HG02973 (cell line): ENCODE data around the gene DUOX2.

ENCODE experiments used
- ATAC-seq: cut with Tn5 transposase; IDR thresholded peaks from one replicate; pipeline ENCODE4 v1.9.1; 2021; ENCODE audit warnings: moderate library complexity; ENCODE audit not compliant: unreplicated experiment

The DUOX2 gene

GRCh38 chr15:45114076-45114750 is at the start of gene DUOX2, which contains the start of gene DUOXA2:
Gene DUOX2, minus strand, starts transcription at chr15:45114172. Its CDS starts 761 bp downstream, at chr15:45113411.
Gene DUOXA2, plus strand, starts transcription at chr15:45114326. Its CDS starts 280 bp downstream, at chr15:45114606.
- no peak for ATAC-seq

GRCh38 chr15:45163508-45163856 is 49.5 kb upstream of the DUOX2 start:
- ATAC-seq: no peak

GRCh38 chr15:45162771-45163507 is 49.0 kb upstream of the DUOX2 start:
- ATAC-seq: peak; percentile 36

DNA sequence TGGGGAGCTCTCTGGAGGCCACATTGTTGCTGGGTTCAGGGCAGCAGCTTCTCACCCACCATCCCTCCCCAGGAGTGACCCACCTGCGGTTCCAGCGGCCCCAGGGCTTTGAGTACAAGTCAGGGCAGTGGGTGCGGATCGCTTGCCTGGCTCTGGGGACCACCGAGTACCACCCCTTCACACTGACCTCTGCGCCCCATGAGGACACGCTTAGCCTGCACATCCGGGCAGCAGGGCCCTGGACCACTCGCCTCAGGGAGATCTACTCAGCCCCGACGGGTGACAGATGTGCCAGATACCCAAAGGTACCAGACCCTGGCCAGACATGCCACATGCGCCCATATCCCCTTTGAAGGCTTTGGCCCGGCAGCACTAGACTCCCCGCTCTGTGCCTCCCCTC is 47.7 kb upstream of the DUOX2 start:
- no peak for ATAC-seq

DNA sequence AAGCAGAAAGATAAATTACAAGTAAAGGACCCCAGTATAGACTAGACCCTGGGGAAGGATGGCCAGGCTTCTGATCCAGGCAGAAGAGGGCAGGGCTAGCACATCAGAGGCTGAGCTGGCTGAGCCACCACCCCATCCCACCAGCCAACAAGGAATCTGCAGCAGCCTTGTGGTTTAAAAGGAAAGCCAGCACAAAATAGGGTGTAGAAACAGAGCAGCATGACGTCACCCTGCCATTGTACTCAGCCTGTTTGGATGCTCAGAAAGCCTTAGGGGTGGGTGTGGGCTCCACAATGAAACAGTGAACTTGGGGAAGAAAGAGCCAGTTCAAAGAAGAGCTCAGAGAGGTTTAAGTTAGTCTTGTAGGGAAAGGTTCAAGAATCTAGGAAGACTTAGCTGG is 44.0 kb upstream of the DUOX2 start:
- ATAC-seq: no peak

- no peak for ATAC-seq
These were observed 42.9 kb upstream of the DUOX2 start for GRCh38 chr15:45156744-45157455.

- ATAC-seq: no peak
These were observed 41.8 kb upstream of the DUOX2 start for GRCh38 chr15:45155739-45156138.

DNA sequence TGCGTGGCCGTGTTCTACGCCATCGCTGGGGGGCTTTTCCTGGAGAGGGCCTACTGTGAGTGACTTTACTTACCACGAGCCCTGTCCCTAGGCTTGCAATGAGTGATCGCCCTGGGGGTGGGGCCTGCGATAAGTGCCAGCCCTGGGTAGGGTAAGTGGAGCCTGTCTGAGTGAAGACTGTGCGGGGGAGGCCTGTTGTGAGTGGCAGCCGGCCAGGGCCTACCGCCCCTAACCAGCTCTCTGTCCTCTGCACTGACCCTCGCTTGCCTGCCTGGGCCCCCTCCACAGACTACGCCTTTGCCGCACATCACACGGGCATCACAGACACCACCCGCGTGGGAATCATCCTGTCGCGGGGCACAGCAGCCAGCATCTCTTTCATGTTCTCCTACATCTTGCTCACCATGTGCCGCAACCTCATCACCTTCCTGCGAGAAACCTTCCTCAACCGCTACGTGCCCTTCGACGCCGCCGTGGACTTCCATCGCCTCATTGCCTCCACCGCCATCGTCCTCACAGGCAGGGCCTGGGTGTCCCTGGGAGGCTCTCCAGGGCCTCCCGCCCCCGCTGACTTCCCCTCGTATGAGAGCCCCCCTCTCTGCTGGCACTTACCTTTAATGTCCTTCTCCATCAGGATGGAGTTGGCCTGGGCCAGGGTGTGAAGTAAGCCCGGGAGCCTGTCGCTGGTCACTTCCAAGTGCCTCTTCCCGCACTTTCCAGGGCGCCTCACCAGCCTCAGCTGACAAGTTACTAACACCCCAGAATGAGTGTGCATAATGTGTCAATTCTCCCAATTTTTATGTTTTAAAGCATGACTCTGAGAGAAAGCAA is 38.2 kb upstream of the DUOX2 start:
- no peak for ATAC-seq

DNA sequence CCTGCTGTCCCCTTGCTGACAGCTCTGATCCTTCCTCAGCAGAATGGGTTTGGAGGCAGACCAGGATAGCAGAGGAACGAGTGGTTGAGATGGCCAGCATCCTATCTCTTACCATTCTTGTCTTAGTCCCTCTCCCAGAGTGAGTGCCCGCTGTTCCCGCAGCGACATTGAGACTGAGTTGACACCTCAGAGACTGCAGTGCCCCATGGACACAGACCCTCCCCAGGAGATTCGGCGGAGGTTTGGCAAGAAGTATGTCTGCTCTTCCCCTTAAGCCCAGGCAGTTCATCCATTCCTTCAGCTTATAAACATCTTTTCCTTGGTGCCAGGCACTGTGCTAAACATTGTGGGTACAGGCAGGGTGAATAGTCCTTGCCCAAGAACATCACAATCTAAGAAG is 37.0 kb upstream of the DUOX2 start:
- no peak for ATAC-seq

DNA sequence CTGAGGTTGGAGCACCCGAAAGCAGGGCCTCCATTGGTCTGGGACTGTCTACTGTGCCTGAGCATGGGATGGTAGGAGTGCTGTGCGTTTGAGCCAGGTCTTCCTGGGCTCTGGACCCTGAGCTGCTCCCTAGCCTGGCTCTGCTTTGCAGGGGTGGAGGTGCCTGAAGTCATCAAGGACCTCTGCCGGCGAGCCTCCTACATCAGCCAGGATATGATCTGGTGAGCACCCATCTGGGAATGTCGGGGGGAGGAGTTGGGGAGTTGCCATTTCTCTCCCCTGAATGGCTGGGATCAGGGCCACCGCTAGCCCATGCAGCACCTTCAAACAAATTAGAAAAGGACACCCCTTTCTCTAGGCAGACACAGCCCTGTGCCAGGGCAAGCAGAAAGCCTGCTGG is 36.5 kb upstream of the DUOX2 start:
- ATAC-seq: no peak

DNA sequence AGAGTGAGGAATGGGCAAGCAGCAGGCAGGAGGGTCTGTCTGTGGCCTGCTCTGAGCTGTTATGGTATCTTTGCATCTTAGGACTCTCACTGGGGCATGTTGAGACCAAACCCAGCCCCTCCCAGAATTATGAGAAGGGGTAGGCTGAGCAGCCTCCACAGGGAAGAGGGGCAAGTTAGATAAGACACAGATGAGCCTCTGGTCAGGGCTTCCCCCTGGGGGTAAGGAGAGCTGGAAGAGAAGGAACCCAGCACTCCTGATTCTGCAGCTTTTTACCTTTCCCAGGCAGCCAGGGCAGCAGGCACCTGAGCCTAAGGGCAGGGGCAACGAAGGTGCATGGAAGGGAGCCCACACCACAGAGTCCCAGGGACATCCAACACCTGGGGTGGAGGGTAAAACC is 35.1 kb upstream of the DUOX2 start:
- ATAC-seq: no peak

DNA sequence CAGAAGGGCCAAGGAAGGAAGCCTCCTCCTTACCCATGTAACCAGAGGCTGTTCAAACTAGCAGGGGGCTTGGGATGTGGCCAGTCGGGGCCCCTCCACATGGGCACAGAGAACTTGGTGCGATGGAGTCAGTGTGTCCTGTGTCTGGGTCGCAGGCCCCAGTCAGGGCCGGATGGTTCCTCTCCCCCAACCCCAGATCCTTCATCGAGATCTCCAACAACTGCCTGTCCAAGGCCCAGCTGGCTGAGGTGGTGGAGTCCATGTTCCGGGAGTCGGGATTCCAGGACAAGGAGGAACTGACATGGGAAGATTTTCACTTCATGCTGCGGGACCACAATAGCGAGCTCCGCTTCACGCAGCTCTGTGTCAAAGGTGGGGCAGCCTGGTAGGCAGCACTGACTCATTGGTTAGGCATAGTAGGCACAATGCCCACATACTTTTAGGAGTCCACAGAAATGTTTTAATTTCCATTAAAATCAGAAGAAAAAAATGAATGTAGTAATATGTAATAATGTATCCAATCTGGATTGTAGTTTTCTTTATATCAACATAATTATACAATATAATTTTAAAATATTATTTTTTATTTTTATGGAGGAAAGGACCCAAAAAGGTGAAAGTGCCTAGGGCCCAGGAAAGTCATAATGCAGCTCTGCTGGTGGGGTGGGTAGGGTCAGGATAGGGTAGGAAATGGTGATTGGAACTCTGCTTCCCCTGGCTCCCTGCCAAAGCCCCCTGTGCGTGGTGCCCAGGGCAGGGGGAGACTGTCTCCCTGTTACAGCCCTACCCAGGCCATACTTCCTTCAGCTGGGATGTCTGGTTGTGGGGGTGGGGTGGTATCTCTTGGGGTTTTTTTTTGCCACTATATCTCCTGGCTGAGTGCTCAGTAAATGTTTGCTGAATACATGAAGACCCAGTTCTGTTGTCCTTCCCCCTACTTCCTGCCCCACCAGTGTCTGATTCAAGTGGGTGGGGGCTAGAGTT is 34.4 kb upstream of the DUOX2 start:
- ATAC-seq: no peak

DNA sequence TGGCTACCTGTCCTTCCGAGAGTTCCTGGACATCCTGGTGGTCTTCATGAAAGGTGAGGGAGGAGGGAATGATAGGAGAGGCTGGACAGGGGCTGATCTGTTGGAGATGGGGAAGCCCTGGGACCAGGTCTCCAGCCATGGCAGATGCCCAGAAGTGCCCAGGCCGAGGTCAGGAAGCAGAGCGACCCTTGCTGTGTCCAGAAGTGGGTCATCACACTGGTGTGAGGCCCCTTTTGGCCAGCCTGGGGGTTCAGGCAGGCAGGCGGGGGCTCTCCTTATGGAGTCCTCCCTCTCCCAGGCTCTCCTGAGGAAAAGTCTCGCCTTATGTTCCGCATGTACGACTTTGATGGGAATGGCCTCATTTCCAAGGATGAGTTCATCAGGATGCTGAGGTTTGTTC is 33.6 kb upstream of the DUOX2 start:
- ATAC-seq: no peak

DNA sequence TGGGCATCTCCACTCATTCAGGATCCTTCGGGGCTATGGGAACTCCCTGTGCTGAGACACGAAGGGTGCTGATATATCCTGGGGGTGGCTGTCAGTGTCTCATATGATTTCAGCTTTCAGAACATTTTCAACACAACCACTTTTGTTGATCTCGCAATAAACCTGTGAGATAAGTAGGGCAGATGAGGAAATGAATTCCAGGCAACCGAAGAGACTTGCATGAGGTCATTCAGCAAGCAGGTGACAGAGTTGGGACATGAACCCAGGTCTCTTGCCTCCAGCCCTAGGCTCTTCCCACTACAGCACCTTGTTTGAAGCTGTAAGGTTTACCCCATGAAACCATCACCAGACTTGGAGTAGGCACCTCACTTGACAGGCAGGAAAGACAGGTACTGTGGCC is 32.4 kb upstream of the DUOX2 start:
- no peak for ATAC-seq

DNA sequence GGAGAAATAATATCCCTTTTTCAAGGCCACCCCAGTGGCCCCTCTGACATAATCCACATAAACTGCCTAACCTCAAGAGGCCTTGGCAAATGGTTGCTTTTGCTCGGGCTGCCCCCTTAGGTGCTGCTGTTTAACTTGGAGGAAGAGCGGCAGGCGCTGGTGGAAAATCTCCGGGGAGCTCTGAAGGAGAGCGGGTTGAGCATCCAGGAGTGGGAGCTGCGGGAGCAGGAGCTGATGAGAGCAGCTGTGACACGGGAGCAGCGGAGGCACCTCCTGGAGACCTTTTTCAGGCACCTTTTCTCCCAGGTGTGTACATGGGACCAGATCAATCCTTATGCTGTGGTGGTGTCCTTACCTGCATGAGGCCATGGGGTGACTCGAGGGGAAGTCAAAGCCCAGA is 30.8 kb upstream of the DUOX2 start:
- no peak for ATAC-seq

DNA sequence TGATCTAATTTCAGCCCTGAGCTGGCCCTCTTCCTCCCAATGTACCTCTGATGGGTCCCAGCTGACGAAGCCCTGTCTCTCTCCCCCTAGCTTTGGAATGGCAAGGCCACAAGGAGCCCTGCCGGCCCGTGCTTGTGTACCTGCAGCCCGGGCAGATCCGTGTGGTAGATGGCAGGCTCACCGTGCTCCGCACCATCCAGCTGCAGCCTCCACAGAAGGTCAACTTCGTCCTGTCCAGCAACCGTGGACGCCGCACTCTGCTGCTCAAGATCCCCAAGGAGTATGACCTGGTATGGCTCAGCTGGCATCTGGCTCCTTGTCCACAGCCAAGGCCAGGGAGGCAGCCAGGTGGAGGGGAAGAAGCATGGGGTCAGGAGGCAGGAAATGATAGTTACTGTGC is 30.0 kb upstream of the DUOX2 start:
- ATAC-seq: no peak

DNA sequence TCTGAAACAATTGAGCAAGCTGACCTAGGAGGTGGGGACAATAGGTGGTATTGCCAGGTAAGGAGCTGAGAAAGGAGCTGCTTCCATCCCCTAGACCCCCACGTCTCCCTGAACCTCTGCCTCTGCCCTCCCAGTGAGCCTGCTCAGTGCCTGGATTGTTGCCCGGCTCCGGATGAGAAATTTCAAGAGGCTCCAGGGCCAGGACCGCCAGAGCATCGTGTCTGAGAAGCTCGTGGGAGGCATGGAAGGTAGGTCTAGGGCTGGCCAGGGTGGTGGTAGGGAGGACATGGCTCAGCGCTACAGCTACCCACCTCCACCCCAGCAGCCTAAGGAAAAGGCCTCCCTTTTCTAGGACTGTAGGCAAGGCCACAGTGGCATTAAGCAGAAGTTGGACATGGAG is 29.1 kb upstream of the DUOX2 start:
- no peak for ATAC-seq

GRCh38 chr15:45141386-45141785 is 27.4 kb upstream of the DUOX2 start:
- ATAC-seq: no peak

DNA sequence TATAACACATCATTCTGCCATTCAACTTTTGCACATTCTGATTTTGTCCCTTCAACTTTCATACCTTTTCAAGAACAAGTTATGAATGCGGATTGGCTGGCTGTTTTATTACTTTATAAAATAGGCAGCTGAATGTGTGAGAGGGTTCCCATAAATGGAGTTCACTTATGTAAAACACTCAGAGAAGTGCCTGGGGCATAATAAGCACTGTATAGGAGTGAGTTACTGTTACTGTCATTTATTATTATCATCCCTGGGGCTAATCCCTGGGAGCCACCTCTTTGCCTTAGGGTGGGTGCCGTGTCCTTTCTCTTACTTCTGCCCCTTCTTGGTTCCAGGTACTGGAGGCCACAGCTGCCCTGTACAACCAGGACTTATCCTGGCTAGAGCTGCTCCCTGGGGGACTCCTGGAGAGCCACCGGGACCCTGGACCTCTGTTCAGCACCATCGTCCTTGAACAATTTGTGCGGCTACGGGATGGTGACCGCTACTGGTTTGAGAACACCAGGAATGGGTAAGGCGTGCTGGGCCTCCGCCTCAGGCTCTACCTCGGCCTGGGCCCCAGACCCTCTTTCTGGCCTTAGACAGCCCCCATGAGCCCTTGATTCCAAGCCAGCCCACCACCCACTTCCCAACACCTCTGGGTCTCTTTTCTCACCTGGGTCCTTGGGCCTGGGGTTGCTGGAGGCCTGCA is 26.7 kb upstream of the DUOX2 start:
- no peak for ATAC-seq
